B cell (primary cell): ENCODE results near the gene ST6GAL1. TPM values are rescaled to one million over a fixed set of nuclear protein-coding genes. Genes with fewer than 3 reads are reported as not detected.
"Not testable (repeated sequence)": the region's sequence is repeated elsewhere in the genome, so short reads cannot be mapped to it uniquely, and the experiment has no call there.

ENCODE experiments used
- ATAC-seq: fragments of 200-7000 bp; cut with Tn5 transposase; one replicate; pipeline ENCODE4 v1.10.0; 2021; ENCODE audit warnings: low read depth, mild to moderate bottlenecking, moderate number of reproducible peaks, moderate library complexity
- CTCF ChIA-PET: fragments of 350-600 bp; sonication (Branson Sonifier 250); formaldehyde crosslinking; loops from one replicate; lab custom pipeline; 2021; ENCODE audit warnings: antibody characterized with exemption, inconsistent platforms; lab: Charles Lee
- POLR2A ChIA-PET: fragments of 350-600 bp; sonication (Branson Sonifier 250); formaldehyde crosslinking; loops from one replicate; lab custom pipeline; 2021; ENCODE audit warnings: antibody characterized with exemption; lab: Charles Lee
- DNase-seq: peaks from one replicate; pipeline ENCODE4 v3.0.0; 2013
- H2AFZ ChIP-seq: 2 replicates; pipeline ENCODE4 v1.6.1; 2012; ENCODE audit warnings: mild to moderate bottlenecking, low read depth, low read length; ENCODE audit not compliant: insufficient read depth, poor library complexity, severe bottlenecking
- H3K27ac ChIP-seq, 2 donors: 1 replicate in 1 of 2; 2 replicates in 1 of 2; pipeline ENCODE4 v1.5.1; 2012 to 2013; ENCODE audit warnings: low read length in 2 of 2, mild to moderate bottlenecking in 2 of 2, moderate library complexity in 1 of 2
- H3K27me3 ChIP-seq, 4 experiments: fragments of 200-600 bp in 1 of 4; sonication (generic) in 1 of 4; replicated peaks in 1 of 4; 1 replicate in 2 of 4; 2 replicates in 2 of 4; pipeline versions ENCODE4 v1.6.1 to v1.7.0; 2013 to 2016; ENCODE audit warnings: low read length in 3 of 4, mild to moderate bottlenecking in 2 of 4, mixed read lengths in 1 of 4, moderate library complexity in 1 of 4; ENCODE audit not compliant: insufficient read depth in 4 of 4, control insufficient read depth in 3 of 4; ENCODE audit errors: control extremely low read depth in 1 of 4
- H3K36me3 ChIP-seq, 2 experiments: replicated peaks in 1 of 2; 1 replicate in 1 of 2; 2 replicates in 1 of 2; pipeline versions ENCODE4 v1.6.1 to v1.7.1; 2013; ENCODE audit warnings: low read length in 1 of 2; ENCODE audit not compliant: insufficient read depth in 2 of 2, control insufficient read depth in 1 of 2; ENCODE audit errors: control extremely low read depth in 1 of 2, extremely low read depth in 1 of 2
- H3K4me1 ChIP-seq, 2 donors: fragments of 200-600 bp in 1 of 2; sonication (generic) in 1 of 2; 1 replicate in 1 of 2; 2 replicates in 1 of 2; pipeline versions ENCODE4 v1.5.1 to v1.6.1; 2013 to 2017; ENCODE audit warnings: low read length in 2 of 2; ENCODE audit not compliant: control insufficient read depth in 2 of 2, insufficient read depth in 2 of 2
- H3K4me2 ChIP-seq: replicated peaks from 2 replicates; pipeline ENCODE3; 2012; ENCODE audit warnings: mild to moderate bottlenecking, low read depth, low read length; ENCODE audit not compliant: poor library complexity, severe bottlenecking
- H3K4me3 ChIP-seq, 5 experiments: fragments of 200-600 bp in 1 of 5; sonication (generic) in 1 of 5; 1 replicate in 3 of 5; 2 replicates in 2 of 5; pipeline versions ENCODE4 v1.5.1 to v1.7.0; 2011 to 2016; ENCODE audit warnings: low read length in 4 of 5, mild to moderate bottlenecking in 4 of 5, low read depth in 2 of 5, control low read depth in 1 of 5, moderate library complexity in 1 of 5; ENCODE audit not compliant: insufficient read depth in 1 of 5; ENCODE audit errors: control extremely low read depth in 1 of 5, extremely low read depth in 1 of 5
- H3K79me2 ChIP-seq: fragments of 200-600 bp; sonication (generic); one replicate; pipeline ENCODE4 v1.6.0; 2016; ENCODE audit warnings: low read length; ENCODE audit not compliant: control insufficient read depth, insufficient read depth
- H3K9ac ChIP-seq: fragments of 200-600 bp; sonication (generic); 2 replicates; pipeline ENCODE4 v1.6.1; 2017; ENCODE audit warnings: mild to moderate bottlenecking, low read length, moderate library complexity
- H3K9me3 ChIP-seq, 3 donors: one replicate each; pipeline versions ENCODE4 v1.6.1 to v1.7.1; 2013; ENCODE audit warnings: low read length in 2 of 3; ENCODE audit not compliant: control insufficient read depth in 2 of 3, insufficient read depth in 1 of 3; ENCODE audit errors: control extremely low read depth in 1 of 3
- H4K20me1 ChIP-seq: 2 replicates; pipeline ENCODE4 v1.6.0; 2012; ENCODE audit warnings: mild to moderate bottlenecking, low read length; ENCODE audit not compliant: insufficient read depth, control insufficient read depth, poor library complexity, severe bottlenecking
- H3K27ac Mint-ChIP-seq: one replicate; pipeline ENCODE4 v1.8.0; 2021; ENCODE audit warnings: mixed read lengths
- H3K27me3 Mint-ChIP-seq: one replicate; pipeline ENCODE4 v1.8.0; 2021; ENCODE audit warnings: mixed read lengths
- H3K4me1 Mint-ChIP-seq: one replicate; pipeline ENCODE4 v1.8.0; 2021; ENCODE audit warnings: mixed read lengths
- H3K4me3 Mint-ChIP-seq: one replicate; pipeline ENCODE4 v1.8.0; 2021; ENCODE audit warnings: mixed read lengths
- H3K9me3 Mint-ChIP-seq: one replicate; pipeline ENCODE4 v1.8.0; 2022; ENCODE audit warnings: mixed read lengths; ENCODE audit not compliant: insufficient read depth
- WGBS: methylation state at CpG from one replicate; pipeline ENCODE4 v1.1.5; 2013; ENCODE audit warnings: missing lambda C conversion rate; ENCODE audit not compliant: insufficient coverage; 5-methylcytosine and 5-hydroxymethylcytosine counted together
- intact Hi-C: fragments of 100-400 bp; cut with micrococcal nuclease; formaldehyde crosslinking; loops from one replicate; pipeline ENCODE4 v1.10.0; 2022
- polyA plus RNA-seq: library from polyadenylated mRNA; depleted of rRNA; stranded (reverse); fragments of >200 nt; gene quantifications from 2 replicates; pipeline ENCODE4 v1.2.3, GENCODE V29; 2012
- total RNA-seq, 2 donors: library from RNA; stranded (reverse); fragments of 120-200 nt in 1 of 2; gene quantifications; 1 replicate in 1 of 2; 2 replicates in 1 of 2; pipeline versions ENCODE4 v1.2.3 to v1.2.4, GENCODE V29; 2013 to 2022
- TF ChIP-seq, protein P1 (sequence below): fragments of 200-600 bp; IDR thresholded peaks from one replicate; pipeline ENCODE4 v1.8.0; 2022; ENCODE audit warnings: antibody characterized with exemption, mild to moderate bottlenecking

The ST6GAL1 gene
- total and polyA plus RNA-seq, 2 donors (not counting 1 experiment from before 2014, with no cell fraction given): 174 to 563 TPM

- no peak overlapping the region for H3K4me3 ChIP-seq
- H3K4me2 ChIP-seq: no peak overlapping the region
- no peaks in the 10 kb centered on the region for H3K9me3 ChIP-seq
- no peak overlapping the region for H3K9ac ChIP-seq
- intact Hi-C loops: loop anchor here (5.0 kb wide), 1 partner anchor 37 kb away; the partner anchor contains the start of gene ST6GAL1
- no peaks in the 10 kb centered on the region for H3K27me3 Mint-ChIP-seq
- peaks cover 15% of the 10 kb centered on the region for H4K20me1 ChIP-seq
- H2AFZ ChIP-seq: no peak overlapping the region
- ATAC-seq (no peak), DNase-seq (no peak)
- H3K4me1 ChIP-seq: peaks cover 8 to 14% of the 10 kb centered on the region in 2 donors
- peaks cover 57% of the 10 kb centered on the region for H3K4me1 Mint-ChIP-seq
- 91% methylated on average over 5 of the region's 7 CpGs for WGBS
- ChIA-PET CTCF (interaction anchor here (1.3 kb wide), 1 partner anchor 64 kb away, joined by 3 read pairs; no protein-coding TSS in a partner anchor), POLR2A (interaction anchor here (0.7 to 1.3 kb wide), 2 partner anchors 11 to 51 kb away, joined by 3 to 7 read pairs; no protein-coding TSS in a partner anchor)
- peak overlapping the region in 1 of 2 donors; percentile 56 for H3K27ac ChIP-seq
- peak overlapping the region; percentile 50 for H3K27ac Mint-ChIP-seq
- TF ChIP-seq, protein P1, sequence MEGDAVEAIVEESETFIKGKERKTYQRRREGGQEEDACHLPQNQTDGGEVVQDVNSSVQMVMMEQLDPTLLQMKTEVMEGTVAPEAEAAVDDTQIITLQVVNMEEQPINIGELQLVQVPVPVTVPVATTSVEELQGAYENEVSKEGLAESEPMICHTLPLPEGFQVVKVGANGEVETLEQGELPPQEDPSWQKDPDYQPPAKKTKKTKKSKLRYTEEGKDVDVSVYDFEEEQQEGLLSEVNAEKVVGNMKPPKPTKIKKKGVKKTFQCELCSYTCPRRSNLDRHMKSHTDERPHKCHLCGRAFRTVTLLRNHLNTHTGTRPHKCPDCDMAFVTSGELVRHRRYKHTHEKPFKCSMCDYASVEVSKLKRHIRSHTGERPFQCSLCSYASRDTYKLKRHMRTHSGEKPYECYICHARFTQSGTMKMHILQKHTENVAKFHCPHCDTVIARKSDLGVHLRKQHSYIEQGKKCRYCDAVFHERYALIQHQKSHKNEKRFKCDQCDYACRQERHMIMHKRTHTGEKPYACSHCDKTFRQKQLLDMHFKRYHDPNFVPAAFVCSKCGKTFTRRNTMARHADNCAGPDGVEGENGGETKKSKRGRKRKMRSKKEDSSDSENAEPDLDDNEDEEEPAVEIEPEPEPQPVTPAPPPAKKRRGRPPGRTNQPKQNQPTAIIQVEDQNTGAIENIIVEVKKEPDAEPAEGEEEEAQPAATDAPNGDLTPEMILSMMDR: no peak
- H3K4me3 Mint-ChIP-seq: no peak overlapping the region
- H3K9me3 Mint-ChIP-seq: no peaks in the 10 kb centered on the region
- H3K79me2 ChIP-seq: peaks cover 75% of the 10 kb centered on the region
- peaks cover 0 to 72% of the 10 kb centered on the region in 2 experiments for H3K36me3 ChIP-seq
- H3K27me3 ChIP-seq: no peaks in the 10 kb centered on the region
These were observed 39.3 kb downstream of the ST6GAL1 start for GRCh38 chr3:186969607-186970006.

GRCh38 chr3:186971106-186971505 lies 40.8 kb downstream of the ST6GAL1 start:
- POLR2A ChIA-PET: not testable (repeated sequence)

More at GRCh38 chr3:186971106-186971505, 40.8 kb downstream of the ST6GAL1 start:
- H3K4me3 Mint-ChIP-seq, H3K4me2 ChIP-seq, H3K9me3 ChIP-seq, H3K27me3 ChIP-seq, intact Hi-C loops, H3K9ac ChIP-seq, DNase-seq, H3K9me3 Mint-ChIP-seq, H2AFZ ChIP-seq, ATAC-seq, H3K4me3 ChIP-seq, H3K27me3 Mint-ChIP-seq: not testable (repeated sequence)
- Histone ChIP-seq H3K36me3 (peaks cover 0 to 75% of the 10 kb centered on the region in 2 experiments), H3K79me2 (peaks cover 82% of the 10 kb centered on the region), H4K20me1 (peaks cover 15% of the 10 kb centered on the region), H3K27ac (peak overlapping the region in 1 of 2 donors; percentile 46), H3K4me1 (peaks cover 8 to 12% of the 10 kb centered on the region in 2 donors)
- peak overlapping the region; percentile 51 for H3K27ac Mint-ChIP-seq
- CTCF ChIA-PET: interaction anchor here (1.0 kb wide), 1 partner anchor 96 kb away, joined by 5 read pairs; no protein-coding TSS in a partner anchor
- H3K4me1 Mint-ChIP-seq: peaks cover 65% of the 10 kb centered on the region
- 95% methylated on average over 5 of the region's 10 CpGs for WGBS
